Activated naive CD8-positive, alpha-beta T cell (primary cell): ENCODE measurements around the gene MST1R.
"Not testable (repeated sequence)": the region's sequence is repeated elsewhere in the genome, so short reads cannot be mapped to it uniquely, and the experiment has no call there.

Experiments
- H3K27ac Mint-ChIP-seq: one replicate; pipeline ENCODE4 v1.8.0; 2021; ENCODE audit warnings: mixed read lengths
- H3K27me3 Mint-ChIP-seq: one replicate; pipeline ENCODE4 v1.8.0; 2021; ENCODE audit warnings: mixed read lengths
- H3K36me3 Mint-ChIP-seq: one replicate; pipeline ENCODE4 v1.8.0; 2021; ENCODE audit warnings: mixed read lengths
- H3K4me1 Mint-ChIP-seq: one replicate; pipeline ENCODE4 v1.8.0; 2021; ENCODE audit warnings: low read depth, mixed read lengths
- H3K4me3 Mint-ChIP-seq: one replicate; pipeline ENCODE4 v1.8.0; 2021; ENCODE audit warnings: mild to moderate bottlenecking, mixed read lengths
- H3K9me3 Mint-ChIP-seq: one replicate; pipeline ENCODE4 v1.8.0; 2021; ENCODE audit warnings: low read depth, mixed read lengths

The MST1R gene

GRCh38 chr3:49925485-49925884 is 21.8 kb upstream of the MST1R start:
- H3K9me3 Mint-ChIP-seq: no peaks in the 10 kb centered on the region
- no peak overlapping the region for H3K27ac Mint-ChIP-seq
- no peaks in the 10 kb centered on the region for H3K27me3 Mint-ChIP-seq
- peaks cover 18% of the 10 kb centered on the region for H3K4me1 Mint-ChIP-seq
- no peak overlapping the region for H3K4me3 Mint-ChIP-seq
- no peaks in the 10 kb centered on the region for H3K36me3 Mint-ChIP-seq

- no peaks in the 10 kb centered on the region for H3K9me3 Mint-ChIP-seq
- no peaks in the 10 kb centered on the region for H3K36me3 Mint-ChIP-seq
- H3K4me1 Mint-ChIP-seq: peaks cover 13% of the 10 kb centered on the region
- no peaks in the 10 kb centered on the region for H3K27me3 Mint-ChIP-seq
- no peak overlapping the region for H3K4me3 Mint-ChIP-seq
- no peak overlapping the region for H3K27ac Mint-ChIP-seq
These were observed 21.0 kb upstream of the MST1R start for GRCh38 chr3:49924683-49925082.

- not testable (repeated sequence) for H3K4me1 Mint-ChIP-seq, H3K9me3 Mint-ChIP-seq
These were observed 14.3 kb upstream of the MST1R start for GRCh38 chr3:49917806-49918590.

GRCh38 chr3:49916686-49917085 is 13.0 kb upstream of the MST1R start:
- Mint-ChIP-seq H3K27ac (no peak overlapping the region), H3K4me3 (no peak overlapping the region), H3K27me3 (no peaks in the 10 kb centered on the region), H3K9me3 (no peaks in the 10 kb centered on the region), H3K4me1 (no peaks in the 10 kb centered on the region), H3K36me3 (peaks cover 6% of the 10 kb centered on the region)

More at GRCh38 chr3:49917806-49918590, 14.3 kb upstream of the MST1R start:
- not testable (repeated sequence) for H3K27me3 Mint-ChIP-seq, H3K36me3 Mint-ChIP-seq, H3K4me3 Mint-ChIP-seq, H3K27ac Mint-ChIP-seq

- Mint-ChIP-seq H3K27me3 (no peaks in the 10 kb centered on the region), H3K27ac (no peak overlapping the region), H3K4me3 (no peak overlapping the region), H3K36me3 (peaks cover 9% of the 10 kb centered on the region), H3K9me3 (no peaks in the 10 kb centered on the region), H3K4me1 (no peaks in the 10 kb centered on the region)
These were observed 11.2 kb upstream of the MST1R start for GRCh38 chr3:49914906-49915305.

GRCh38 chr3:49912881-49913281 is 9.2 kb upstream of the MST1R start:
- Mint-ChIP-seq H3K4me3 (no peak overlapping the region), H3K27ac (no peak overlapping the region), H3K36me3 (peaks cover 9% of the 10 kb centered on the region), H3K9me3 (no peaks in the 10 kb centered on the region), H3K4me1 (no peaks in the 10 kb centered on the region), H3K27me3 (no peaks in the 10 kb centered on the region)

- H3K9me3 Mint-ChIP-seq: no peaks in the 10 kb centered on the region
- peaks cover 9% of the 10 kb centered on the region for H3K36me3 Mint-ChIP-seq
- no peaks in the 10 kb centered on the region for H3K27me3 Mint-ChIP-seq
- no peak overlapping the region for H3K27ac Mint-ChIP-seq
- peaks cover 4% of the 10 kb centered on the region for H3K4me1 Mint-ChIP-seq
- no peak overlapping the region for H3K4me3 Mint-ChIP-seq
These were observed 7.9 kb upstream of the MST1R start for GRCh38 chr3:49911611-49912010.

- Mint-ChIP-seq H3K4me3 (no peak overlapping the region), H3K27ac (no peak overlapping the region), H3K9me3 (no peaks in the 10 kb centered on the region), H3K36me3 (peaks cover 9% of the 10 kb centered on the region), H3K27me3 (no peaks in the 10 kb centered on the region), H3K4me1 (peaks cover 9% of the 10 kb centered on the region)
These were observed 7.4 kb upstream of the MST1R start for GRCh38 chr3:49911124-49911420.

- Mint-ChIP-seq H3K36me3 (peaks cover 9% of the 10 kb centered on the region), H3K27me3 (no peaks in the 10 kb centered on the region), H3K4me3 (no peak overlapping the region), H3K27ac (no peak overlapping the region), H3K9me3 (no peaks in the 10 kb centered on the region), H3K4me1 (peaks cover 14% of the 10 kb centered on the region)
These were observed 6.9 kb upstream of the MST1R start for GRCh38 chr3:49910409-49911123.

GRCh38 chr3:49908373-49909199 is 4.9 kb upstream of the MST1R start:
- Mint-ChIP-seq H3K4me3 (no peak overlapping the region), H3K36me3 (peaks cover 9% of the 10 kb centered on the region), H3K9me3 (no peaks in the 10 kb centered on the region), H3K27me3 (no peaks in the 10 kb centered on the region), H3K4me1 (peaks cover 23% of the 10 kb centered on the region), H3K27ac (no peak overlapping the region)

GRCh38 chr3:49906073-49906743 is 2.5 kb upstream of the MST1R start:
- Mint-ChIP-seq H3K27ac (peak overlapping the region; percentile 55), H3K9me3 (no peaks in the 10 kb centered on the region), H3K4me1 (peaks cover 23% of the 10 kb centered on the region), H3K27me3 (no peaks in the 10 kb centered on the region), H3K4me3 (no peak overlapping the region), H3K36me3 (peaks cover 3% of the 10 kb centered on the region)

- not testable (repeated sequence) for H3K9me3 Mint-ChIP-seq, H3K27me3 Mint-ChIP-seq, H3K27ac Mint-ChIP-seq, H3K4me3 Mint-ChIP-seq, H3K36me3 Mint-ChIP-seq
- H3K4me1 Mint-ChIP-seq: peaks cover 23% of the 10 kb centered on the region
These were observed 775 bp upstream of the MST1R start for GRCh38 chr3:49904448-49904847.

- peaks cover 23% of the 10 kb centered on the region for H3K4me1 Mint-ChIP-seq
- no peaks in the 10 kb centered on the region for H3K27me3 Mint-ChIP-seq
- H3K4me3 Mint-ChIP-seq: no peak overlapping the region
These were observed 945 bp downstream of the MST1R start for GRCh38 chr3:49902511-49903345.

More at GRCh38 chr3:49902511-49903345, 945 bp downstream of the MST1R start:
- H3K27ac Mint-ChIP-seq: no peak overlapping the region
- H3K9me3 Mint-ChIP-seq: no peaks in the 10 kb centered on the region
- H3K36me3 Mint-ChIP-seq: no peaks in the 10 kb centered on the region
